Ishikawa (cell line): ENCODE measurements around the gene ELMO1.

Source experiments
- CREB1 ChIP-seq: IDR thresholded peaks from 2 replicates; pipeline ENCODE4 v1.6.1; 2012; ENCODE audit warnings: low read depth
- FOXM1 ChIP-seq: IDR thresholded peaks from 2 replicates; pipeline ENCODE4 v1.6.1; 2012; ENCODE audit warnings: low read depth, borderline replicate concordance
- RAD21 ChIP-seq: IDR thresholded peaks from 2 replicates; pipeline ENCODE4 v1.6.1; 2012; ENCODE audit warnings: low read depth
- TAF1 ChIP-seq: IDR thresholded peaks from 2 replicates; pipeline ENCODE4 v1.6.1; 2012; ENCODE audit warnings: low read depth, mild to moderate bottlenecking
- TF ChIP-seq, protein P1 (sequence below): IDR thresholded peaks from 2 replicates; pipeline ENCODE4 v1.6.1; 2012
- TF ChIP-seq, protein P2 (sequence below): IDR thresholded peaks from 2 replicates; pipeline ENCODE4 v1.6.1; 2012; ENCODE audit warnings: low read depth, mild to moderate bottlenecking

DNA sequence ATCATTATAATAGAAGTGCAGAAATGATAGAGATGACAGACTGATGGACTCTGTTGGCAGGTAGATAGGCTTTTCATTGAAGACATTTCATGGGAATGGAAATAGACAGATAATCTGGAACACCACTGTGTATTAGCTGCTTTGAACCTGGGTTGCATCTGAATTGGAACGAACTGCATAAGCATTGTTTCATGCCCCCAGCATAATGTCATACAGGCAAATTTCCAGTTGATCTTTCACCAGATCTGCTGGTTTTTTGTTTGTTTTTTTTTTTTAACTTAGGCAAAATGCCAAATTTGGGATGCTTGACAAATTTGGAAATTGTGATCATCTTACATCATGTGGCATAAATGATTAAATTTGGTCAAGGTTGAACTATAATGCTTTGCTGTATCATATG is 552.2 kb downstream of the ELMO1 start:
- TF ChIP-seq TAF1 (no peak), FOXM1 (no peak), CREB1 (no peak), RAD21 (no peak)
- TF ChIP-seq, protein P1, sequence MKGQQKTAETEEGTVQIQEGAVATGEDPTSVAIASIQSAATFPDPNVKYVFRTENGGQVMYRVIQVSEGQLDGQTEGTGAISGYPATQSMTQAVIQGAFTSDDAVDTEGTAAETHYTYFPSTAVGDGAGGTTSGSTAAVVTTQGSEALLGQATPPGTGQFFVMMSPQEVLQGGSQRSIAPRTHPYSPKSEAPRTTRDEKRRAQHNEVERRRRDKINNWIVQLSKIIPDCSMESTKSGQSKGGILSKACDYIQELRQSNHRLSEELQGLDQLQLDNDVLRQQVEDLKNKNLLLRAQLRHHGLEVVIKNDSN: no peak
- TF ChIP-seq, protein P2, sequence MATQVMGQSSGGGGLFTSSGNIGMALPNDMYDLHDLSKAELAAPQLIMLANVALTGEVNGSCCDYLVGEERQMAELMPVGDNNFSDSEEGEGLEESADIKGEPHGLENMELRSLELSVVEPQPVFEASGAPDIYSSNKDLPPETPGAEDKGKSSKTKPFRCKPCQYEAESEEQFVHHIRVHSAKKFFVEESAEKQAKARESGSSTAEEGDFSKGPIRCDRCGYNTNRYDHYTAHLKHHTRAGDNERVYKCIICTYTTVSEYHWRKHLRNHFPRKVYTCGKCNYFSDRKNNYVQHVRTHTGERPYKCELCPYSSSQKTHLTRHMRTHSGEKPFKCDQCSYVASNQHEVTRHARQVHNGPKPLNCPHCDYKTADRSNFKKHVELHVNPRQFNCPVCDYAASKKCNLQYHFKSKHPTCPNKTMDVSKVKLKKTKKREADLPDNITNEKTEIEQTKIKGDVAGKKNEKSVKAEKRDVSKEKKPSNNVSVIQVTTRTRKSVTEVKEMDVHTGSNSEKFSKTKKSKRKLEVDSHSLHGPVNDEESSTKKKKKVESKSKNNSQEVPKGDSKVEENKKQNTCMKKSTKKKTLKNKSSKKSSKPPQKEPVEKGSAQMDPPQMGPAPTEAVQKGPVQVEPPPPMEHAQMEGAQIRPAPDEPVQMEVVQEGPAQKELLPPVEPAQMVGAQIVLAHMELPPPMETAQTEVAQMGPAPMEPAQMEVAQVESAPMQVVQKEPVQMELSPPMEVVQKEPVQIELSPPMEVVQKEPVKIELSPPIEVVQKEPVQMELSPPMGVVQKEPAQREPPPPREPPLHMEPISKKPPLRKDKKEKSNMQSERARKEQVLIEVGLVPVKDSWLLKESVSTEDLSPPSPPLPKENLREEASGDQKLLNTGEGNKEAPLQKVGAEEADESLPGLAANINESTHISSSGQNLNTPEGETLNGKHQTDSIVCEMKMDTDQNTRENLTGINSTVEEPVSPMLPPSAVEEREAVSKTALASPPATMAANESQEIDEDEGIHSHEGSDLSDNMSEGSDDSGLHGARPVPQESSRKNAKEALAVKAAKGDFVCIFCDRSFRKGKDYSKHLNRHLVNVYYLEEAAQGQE: no peak
